RWPE1 (cell line): ENCODE measurements around the gene EPAS1.

ENCODE experiments used
- CTCF ChIA-PET: fragments of 350-600 bp; sonication (Branson Sonifier 250); formaldehyde crosslinking; extraction: SDS; loops from one replicate; lab custom pipeline; 2021; lab: Yijun Ruan, JAX
- POLR2A ChIA-PET: fragments of 400-600 bp; formaldehyde crosslinking; extraction: SDS; loops from one replicate; lab custom pipeline; 2020; ENCODE audit warnings: antibody characterized with exemption; ENCODE audit not compliant: low non-redundant PET; lab: Yijun Ruan, JAX
- DNase-seq: peaks from one replicate; pipeline ENCODE4 v3.0.0; 2012; ENCODE audit warnings: low spot score
- H3K27ac ChIP-seq: fragments of 450-650 bp; 2 replicates; pipeline ENCODE4 v1.5.1; 2017
- CTCF ChIP-seq: fragments of 450-650 bp; conservative IDR thresholded peaks from 2 replicates; pipeline ENCODE4 v1.5.1; 2017; ENCODE audit warnings: low read depth, mild to moderate bottlenecking

The EPAS1 gene

GRCh38 chr2:46332686-46333281 is 35.6 kb downstream of the EPAS1 start:
- POLR2A ChIA-PET: interaction anchor here (1.4 kb wide), 1 partner anchor 36 kb away, joined by 4 read pairs; the partner anchor contains the start of gene EPAS1

GRCh38 chr2:46333912-46334311 is 36.7 kb downstream of the EPAS1 start:
- CTCF ChIA-PET: interaction anchor here (0.5 to 1.9 kb wide), 5 partner anchors 12 to 254 kb away, joined by 3 to 9 read pairs (median 3); no protein-coding TSS in a partner anchor
- POLR2A ChIA-PET: no interaction called here
- peak overlapping the region; percentile 92 for H3K27ac ChIP-seq
- DNase-seq: no peak
- no peak for TF ChIP-seq CTCF

More at GRCh38 chr2:46332686-46333281, 35.6 kb downstream of the EPAS1 start:
- TF ChIP-seq CTCF: no peak
- peak overlapping the region; percentile 92 for H3K27ac ChIP-seq
- DNase-seq: peak; percentile 92
- CTCF ChIA-PET: interaction anchor here (0.6 kb wide), 1 partner anchor 76 kb away, joined by 3 read pairs; no protein-coding TSS in a partner anchor

GRCh38 chr2:46334389-46335271 is 37.4 kb downstream of the EPAS1 start:
- DNase-seq: peak; percentile 51
- ChIA-PET CTCF (interaction anchor here (0.6 to 1.9 kb wide), 2 partner anchors 11 to 149 kb away, joined by 3 to 9 read pairs; no protein-coding TSS in a partner anchor), POLR2A (no interaction called here)
- peak overlapping the region; percentile 92 for H3K27ac ChIP-seq
- no peak for TF ChIP-seq CTCF

GRCh38 chr2:46335391-46336282 is 38.4 kb downstream of the EPAS1 start:
- ChIA-PET CTCF (interaction anchor here (0.6 kb wide), 2 partner anchors 187 to 273 kb away, joined by 3 read pairs; no protein-coding TSS in a partner anchor), POLR2A (interaction anchor here (0.6 to 1.0 kb wide), 2 partner anchors 38 to 433 kb away, joined by 4 to 8 read pairs; no protein-coding TSS in a partner anchor)
- no peak for DNase-seq
- H3K27ac ChIP-seq: peak overlapping the region; percentile 92
- TF ChIP-seq CTCF: no peak

GRCh38 chr2:46336283-46336959 is 39.2 kb downstream of the EPAS1 start:
- POLR2A ChIA-PET: no interaction called here
- CTCF ChIA-PET: interaction anchor here (0.6 kb wide), 1 partner anchor 188 kb away, joined by 3 read pairs; no protein-coding TSS in a partner anchor
- peak overlapping the region; percentile 92 for H3K27ac ChIP-seq
- no peak for TF ChIP-seq CTCF
- no peak for DNase-seq
